HEK293T (cell line): Measurements from ENCODE around the gene MAGEB2.

Experiments
- BHLHE40 ChIP-seq: fragments of 450-650 bp; IDR thresholded peaks from 2 replicates; pipeline ENCODE4 v1.6.1; 2016; ENCODE audit warnings: mild to moderate bottlenecking, moderate library complexity, borderline replicate concordance
- CTBP1 ChIP-seq: fragments of 450-650 bp; IDR thresholded peaks from 2 replicates; pipeline ENCODE4 v1.6.1; 2016; ENCODE audit warnings: borderline replicate concordance
- ELF4 ChIP-seq: fragments of 450-650 bp; IDR thresholded peaks from 2 replicates; pipeline ENCODE4 v1.6.1; 2017; ENCODE audit warnings: antibody characterized with exemption
- FOXA1 ChIP-seq: fragments of 450-650 bp; IDR thresholded peaks from 2 replicates; pipeline ENCODE4 v1.6.1; 2016; ENCODE audit warnings: mild to moderate bottlenecking
- L3MBTL2 ChIP-seq: fragments of 450-650 bp; conservative IDR thresholded peaks from 2 replicates; pipeline ENCODE4 v1.6.1; 2016; ENCODE audit warnings: mild to moderate bottlenecking
- LEF1 ChIP-seq: fragments of 450-650 bp; IDR thresholded peaks from 2 replicates; pipeline ENCODE4 v1.6.1; 2017; ENCODE audit warnings: mild to moderate bottlenecking, borderline replicate concordance
- NFRKB ChIP-seq: fragments of 450-650 bp; IDR thresholded peaks from 2 replicates; pipeline ENCODE4 v1.6.1; 2016; ENCODE audit warnings: mild to moderate bottlenecking, moderate library complexity
- SP1 ChIP-seq: fragments of 450-650 bp; IDR thresholded peaks from 2 replicates; pipeline ENCODE4 v1.6.1; 2017
- SUZ12 ChIP-seq: fragments of 450-650 bp; IDR thresholded peaks from 2 replicates; pipeline ENCODE4 v1.6.1; 2016; ENCODE audit warnings: mild to moderate bottlenecking
- TARDBP ChIP-seq: fragments of 450-650 bp; IDR thresholded peaks from 2 replicates; pipeline ENCODE4 v1.6.1; 2016
- ZNF384 ChIP-seq: fragments of 450-650 bp; IDR thresholded peaks from 2 replicates; pipeline ENCODE4 v1.6.1; 2016
- TF ChIP-seq, protein P1 (sequence below): fragments of 450-650 bp; IDR thresholded peaks from 2 replicates; pipeline ENCODE4 v1.6.1; 2016

- TF ChIP-seq CTBP1 (no peak), ZNF384 (no peak), FOXA1 (no peak), SP1 (no peak), TARDBP (no peak), ELF4 (no peak), L3MBTL2 (no peak), SUZ12 (no peak), NFRKB (no peak), BHLHE40 (no peak), LEF1 (no peak)
- TF ChIP-seq, protein P1, sequence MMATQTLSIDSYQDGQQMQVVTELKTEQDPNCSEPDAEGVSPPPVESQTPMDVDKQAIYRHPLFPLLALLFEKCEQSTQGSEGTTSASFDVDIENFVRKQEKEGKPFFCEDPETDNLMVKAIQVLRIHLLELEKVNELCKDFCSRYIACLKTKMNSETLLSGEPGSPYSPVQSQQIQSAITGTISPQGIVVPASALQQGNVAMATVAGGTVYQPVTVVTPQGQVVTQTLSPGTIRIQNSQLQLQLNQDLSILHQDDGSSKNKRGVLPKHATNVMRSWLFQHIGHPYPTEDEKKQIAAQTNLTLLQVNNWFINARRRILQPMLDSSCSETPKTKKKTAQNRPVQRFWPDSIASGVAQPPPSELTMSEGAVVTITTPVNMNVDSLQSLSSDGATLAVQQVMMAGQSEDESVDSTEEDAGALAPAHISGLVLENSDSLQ, result no peak
These were observed 15.0 kb downstream of the MAGEB2 start, which contains the start of gene MAGEB3 for GRCh38 chrX:30230395-30230794.
